Vagina (tissue), 2 donors: ENCODE measurements around the gene DIO1. TPM values are rescaled to one million over a fixed set of nuclear protein-coding genes. Genes with fewer than 3 reads are reported as not detected.

Experiments
- DNase-seq, 2 donors: peaks; one replicate each; pipeline ENCODE4 v3.0.0-alpha.2; 2017; ENCODE audit errors: extremely low spot score in 2 of 2
- H3K27ac ChIP-seq: fragments of 200-600 bp; sonication (generic); one replicate; pipeline ENCODE4 v1.5.1; 2019
- H3K27me3 ChIP-seq: fragments of 200-600 bp; sonication (generic); one replicate; pipeline ENCODE4 v1.5.1; 2019
- H3K36me3 ChIP-seq, 2 donors: fragments of 200-600 bp; sonication (generic); one replicate each; pipeline ENCODE4 v1.5.1; 2017 to 2019
- H3K4me1 ChIP-seq: fragments of 200-600 bp; sonication (generic); one replicate; pipeline ENCODE4 v1.5.1; 2019
- H3K4me3 ChIP-seq, 2 donors: fragments of 200-600 bp; sonication (generic); 1 replicate in 1 of 2; 2 replicates in 1 of 2; pipeline ENCODE4 v1.5.1; 2016 to 2019
- H3K9me3 ChIP-seq: fragments of 200-600 bp; sonication (generic); one replicate; pipeline ENCODE4 v1.5.1; 2019
- CTCF ChIP-seq, 3 experiments: fragments of 450-650 bp in 2 of 3; fragments of 200-600 bp in 1 of 3; sonication (generic) in 1 of 3; IDR thresholded peaks; one replicate each; pipeline ENCODE4 v1.5.1; 2017 to 2019; ENCODE audit warnings: antibody characterized with exemption in 3 of 3, mild to moderate bottlenecking in 2 of 3, moderate library complexity in 2 of 3
- POLR2A ChIP-seq, 2 donors: fragments of 450-650 bp; IDR thresholded peaks; one replicate each; pipeline ENCODE4 v1.6.1; 2017; ENCODE audit warnings: antibody characterized with exemption in 2 of 2, mild to moderate bottlenecking in 2 of 2, moderate library complexity in 2 of 2
- POLR2AphosphoS5 ChIP-seq, 2 donors: sonication (generic); formaldehyde crosslinking; IDR thresholded peaks; one replicate each; pipeline ENCODE4 v1.9.0; 2017; ENCODE audit warnings: antibody characterized with exemption in 2 of 2, mild to moderate bottlenecking in 2 of 2, low read depth in 1 of 2; ENCODE audit not compliant: insufficient read depth in 1 of 2
- intact Hi-C: fragments of 100-400 bp; cut with DNase I; formaldehyde crosslinking; loops from one replicate; pipeline ENCODE4 v1.15.1; 2023
- total RNA-seq: library from RNA; depleted of rRNA; stranded (reverse); fragments of >200 nt; gene quantifications from one replicate; pipeline ENCODE4 v1.2.3, GENCODE V29; 2016

The DIO1 gene
- total RNA-seq, 1 donor from 2014 or later, result not detected

- no peak overlapping the region for H3K27ac ChIP-seq
Measured at GRCh38 chr1:53936430-53936829, 42.4 kb downstream of the DIO1 start.

GRCh38 chr1:53938136-53938830 lies 44.3 kb downstream of the DIO1 start:
- H3K4me1 ChIP-seq, result peaks cover under 1% of the 10 kb centered on the region
- H3K9me3 ChIP-seq, result no peaks in the 10 kb centered on the region
- no peak overlapping the region for H3K27ac ChIP-seq
- no peak for TF ChIP-seq POLR2A (IDR thresholded peaks at IDR 0.05)
- no peak for TF ChIP-seq POLR2AphosphoS5 (IDR thresholded peaks at IDR 0.05; ENCODE audit: insufficient read depth in 1 of 2, low read depth in 1 of 2)
- TF ChIP-seq CTCF (IDR thresholded peaks at IDR 0.05), result no peak
- H3K27me3 ChIP-seq, result no peaks in the 10 kb centered on the region
- peaks cover 0 to 9% of the 10 kb centered on the region in 2 donors for H3K36me3 ChIP-seq
- H3K4me3 ChIP-seq, result no peak overlapping the region
- intact Hi-C loops, result loop anchor here (5.0 kb wide), 1 partner anchor 649 kb away; no protein-coding TSS in a partner anchor
- DNase-seq, result no peak

More at GRCh38 chr1:53936430-53936829, 42.4 kb downstream of the DIO1 start:
- Histone ChIP-seq H3K4me3 (no peak overlapping the region), H3K36me3 (peaks cover 0 to 9% of the 10 kb centered on the region in 2 donors), H3K27me3 (no peaks in the 10 kb centered on the region), H3K9me3 (peaks cover 7% of the 10 kb centered on the region), H3K4me1 (no peaks in the 10 kb centered on the region)
- TF ChIP-seq CTCF (IDR thresholded peaks at IDR 0.05), result no peak
- no peak for TF ChIP-seq POLR2A (IDR thresholded peaks at IDR 0.05)
- TF ChIP-seq POLR2AphosphoS5 (IDR thresholded peaks at IDR 0.05; ENCODE audit: insufficient read depth in 1 of 2, low read depth in 1 of 2), result no peak
- intact Hi-C loops, result loop anchor here (5.0 kb wide), 1 partner anchor 651 kb away; no protein-coding TSS in a partner anchor
- no peak for DNase-seq

GRCh38 chr1:53942127-53942957 lies 48.4 kb downstream of the DIO1 start:
- no peak overlapping the region for H3K27ac ChIP-seq
- intact Hi-C loops, result no loop called here
- peaks cover 27% of the 10 kb centered on the region for H3K4me1 ChIP-seq
- TF ChIP-seq POLR2AphosphoS5 (IDR thresholded peaks at IDR 0.05; ENCODE audit: insufficient read depth in 1 of 2, low read depth in 1 of 2) (no peak), POLR2A (IDR thresholded peaks at IDR 0.05) (no peak), CTCF (IDR thresholded peaks at IDR 0.05) (no peak)
- no peaks in the 10 kb centered on the region for H3K9me3 ChIP-seq
- no peaks in the 10 kb centered on the region for H3K27me3 ChIP-seq
- DNase-seq, result no peak
- H3K36me3 ChIP-seq, result peaks cover 0 to 3% of the 10 kb centered on the region in 2 donors
- H3K4me3 ChIP-seq, result no peak overlapping the region

GRCh38 chr1:53943090-53943489 lies 49.1 kb downstream of the DIO1 start:
- DNase-seq, result no peak
- intact Hi-C loops, result no loop called here

More at GRCh38 chr1:53943090-53943489, 49.1 kb downstream of the DIO1 start:
- TF ChIP-seq POLR2AphosphoS5 (IDR thresholded peaks at IDR 0.05; ENCODE audit: insufficient read depth in 1 of 2, low read depth in 1 of 2) (no peak), CTCF (IDR thresholded peaks at IDR 0.05) (no peak), POLR2A (IDR thresholded peaks at IDR 0.05) (no peak)
- H3K4me1 ChIP-seq, result peaks cover 35% of the 10 kb centered on the region
- H3K27ac ChIP-seq, result no peak overlapping the region
- peaks cover 0 to 3% of the 10 kb centered on the region in 2 donors for H3K36me3 ChIP-seq
- H3K4me3 ChIP-seq, result no peak overlapping the region
- H3K27me3 ChIP-seq, result no peaks in the 10 kb centered on the region
- H3K9me3 ChIP-seq, result no peaks in the 10 kb centered on the region
